GM12873 (cell line): ENCODE data around the gene WAPL.

ENCODE experiments used
- CTCF ChIP-seq: IDR thresholded peaks from 2 replicates; pipeline ENCODE4 v1.5.1; 2012; ENCODE audit warnings: low read depth, mild to moderate bottlenecking, moderate library complexity, low read length, control low read depth; ENCODE audit not compliant: insufficient read depth; ENCODE audit errors: missing control alignments

WAPL gene

GRCh38 chr10:86526606-86527005 is 5.0 kb upstream of the WAPL start:
- TF ChIP-seq CTCF, result no peak

GRCh38 chr10:86524225-86524962 is 2.8 kb upstream of the WAPL start:
- no peak for TF ChIP-seq CTCF

- no peak for TF ChIP-seq CTCF
Observed at GRCh38 chr10:86523348-86523747, 1.8 kb upstream of the WAPL start.

GRCh38 chr10:86522510-86522855 is 891 bp upstream of the WAPL start:
- TF ChIP-seq CTCF, result peak; percentile 5

GRCh38 chr10:86520871-86521677 is 518 bp downstream of the WAPL start:
- TF ChIP-seq CTCF, result no peak

- TF ChIP-seq CTCF, result no peak
Observed at GRCh38 chr10:86518781-86519180, 2.8 kb downstream of the WAPL start.

GRCh38 chr10:86512137-86512536 is 9.5 kb downstream of the WAPL start:
- no peak for TF ChIP-seq CTCF
